Skeletal muscle tissue (tissue), 5 donors: ENCODE results near the gene TSPOAP1. TPM values are rescaled to one million over a fixed set of nuclear protein-coding genes. Genes with fewer than 3 reads are reported as not detected.

Source experiments
- H3K27ac ChIP-seq: one replicate; pipeline ENCODE4 v1.7.0; 2013; ENCODE audit warnings: mild to moderate bottlenecking, low read depth, low read length, inconsistent platforms
- H3K27me3 ChIP-seq, 3 donors: one replicate each; pipeline ENCODE4 v1.7.0; 2013; ENCODE audit warnings: low read length in 3 of 3; ENCODE audit not compliant: control insufficient read depth in 3 of 3, insufficient read depth in 3 of 3
- H3K36me3 ChIP-seq, 3 donors: one replicate each; pipeline ENCODE4 v1.7.0; 2013; ENCODE audit warnings: low read length in 3 of 3; ENCODE audit not compliant: control insufficient read depth in 3 of 3, insufficient read depth in 3 of 3
- H3K4me1 ChIP-seq, 3 donors: one replicate each; pipeline ENCODE4 v1.7.0; 2013; ENCODE audit warnings: low read length in 3 of 3, mild to moderate bottlenecking in 3 of 3; ENCODE audit not compliant: control insufficient read depth in 3 of 3, insufficient read depth in 3 of 3
- H3K4me3 ChIP-seq, 3 donors: one replicate each; pipeline ENCODE4 v1.7.0; 2013; ENCODE audit warnings: low read length in 3 of 3
- H3K9ac ChIP-seq, 3 donors: one replicate each; pipeline ENCODE4 v1.7.0; 2013; ENCODE audit warnings: low read length in 3 of 3, mild to moderate bottlenecking in 3 of 3, moderate library complexity in 2 of 3, low read depth in 1 of 3
- H3K9me3 ChIP-seq, 3 donors: one replicate each; pipeline ENCODE4 v1.7.0; 2013; ENCODE audit warnings: low read length in 3 of 3; ENCODE audit not compliant: control insufficient read depth in 3 of 3
- small RNA-seq: library from RNA; depleted of rRNA; stranded (forward); fragments of <200 nt; gene quantifications from one replicate; pipeline ENCODE3, GENCODE V24; 2014
- total RNA-seq: library from RNA; depleted of rRNA; stranded (reverse); fragments of >200 nt; gene quantifications from one replicate; pipeline ENCODE4 v1.2.3, GENCODE V29; 2014
- donor health status: Osteomylitis.

The TSPOAP1 gene
- total RNA-seq, 1 donor from 2014 or later, result 1.0 TPM

DNA sequence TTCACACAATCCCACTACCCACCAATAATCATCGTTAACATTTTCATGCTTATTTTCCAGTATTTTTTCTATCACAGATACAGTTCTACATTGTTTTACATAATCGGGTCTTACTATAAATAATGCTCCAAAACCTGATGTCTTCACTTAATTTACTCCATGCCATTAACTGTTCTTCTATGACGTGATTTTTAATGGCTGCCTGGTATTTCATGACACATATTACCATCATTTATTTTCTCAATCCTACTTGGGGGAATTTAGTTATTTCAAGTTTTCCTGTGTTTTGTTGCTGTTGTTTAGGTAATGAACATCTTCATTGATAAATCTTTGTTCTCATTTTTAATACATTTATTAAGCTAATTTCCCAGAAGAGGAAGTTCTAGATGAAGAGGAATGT is 75.5 kb downstream of the TSPOAP1 start:
- Histone ChIP-seq H3K4me3 (no peak overlapping the region), H3K27me3 (peaks cover 21 to 27% (median 25%) of the 10 kb centered on the region in 3 donors), H3K27ac (no peak overlapping the region), H3K9ac (no peak overlapping the region), H3K36me3 (no peaks in the 10 kb centered on the region), H3K9me3 (no peaks in the 10 kb centered on the region), H3K4me1 (peaks cover 0 to 9% (median 7%) of the 10 kb centered on the region in 3 donors)

DNA sequence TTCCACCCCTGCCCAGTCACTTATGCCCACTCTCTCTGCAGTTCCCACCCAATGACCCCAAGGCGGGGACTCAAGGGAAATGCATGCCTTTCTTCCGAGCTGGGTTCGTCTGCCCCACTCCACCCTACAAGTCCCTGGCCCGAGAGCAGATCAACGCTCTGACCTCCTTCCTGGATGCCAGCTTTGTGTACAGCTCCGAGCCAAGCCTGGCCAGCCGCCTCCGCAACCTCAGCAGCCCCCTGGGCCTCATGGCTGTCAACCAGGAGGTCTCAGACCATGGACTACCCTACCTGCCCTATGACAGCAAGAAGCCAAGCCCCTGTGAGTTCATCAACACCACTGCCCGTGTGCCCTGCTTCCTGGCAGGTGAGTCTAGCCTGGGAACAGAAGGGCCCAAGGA is 76.5 kb downstream of the TSPOAP1 start:
- no peaks in the 10 kb centered on the region for H3K36me3 ChIP-seq
- H3K9me3 ChIP-seq, result no peaks in the 10 kb centered on the region
- peaks cover 24 to 33% (median 26%) of the 10 kb centered on the region in 3 donors for H3K27me3 ChIP-seq
- peaks cover 0 to 9% (median 7%) of the 10 kb centered on the region in 3 donors for H3K4me1 ChIP-seq
- H3K27ac ChIP-seq, result no peak overlapping the region
- no peak overlapping the region for H3K9ac ChIP-seq
- no peak overlapping the region for H3K4me3 ChIP-seq

Small RNA genes lying within 50 kb of the gene (small RNA-seq; reads per million reads assigned to genes)
- gene MIR4736, result not detected

Other genes with a start within 250 kb of the TSPOAP1 start
- 18.3 TPM for gene DYNLL2, start 245.4 kb downstream of the TSPOAP1 start, total RNA-seq
- not detected for gene OR4D1, start 180.4 kb downstream of the TSPOAP1 start, total RNA-seq
- gene OR4D2, start 161.8 kb downstream of the TSPOAP1 start, total RNA-seq, result not detected
- 0.52 TPM for gene EPX, start 136.1 kb downstream of the TSPOAP1 start, total RNA-seq
- gene MKS1, start 109.5 kb downstream of the TSPOAP1 start, total RNA-seq, result 10.4 TPM
- gene LPO, start 90.2 kb downstream of the TSPOAP1 start, total RNA-seq, result not detected
- gene MPO, start 47.9 kb downstream of the TSPOAP1 start, total RNA-seq, result 14.1 TPM
- gene SUPT4H1, start 23.4 kb upstream of the TSPOAP1 start, total RNA-seq, result 62.6 TPM
- not detected for gene RNF43, start 88.7 kb upstream of the TSPOAP1 start, total RNA-seq
- under 0.01 TPM for gene HSF5, start 159.6 kb upstream of the TSPOAP1 start, total RNA-seq
- 23.0 TPM for gene MTMR4, start 185.8 kb upstream of the TSPOAP1 start, total RNA-seq